ENCODE results near the gene DHX34. TPM values are rescaled to one million over a fixed set of nuclear protein-coding genes. Genes with fewer than 3 reads are reported as not detected.
"Not testable (repeated sequence)": the region's sequence is repeated elsewhere in the genome, so short reads cannot be mapped to it uniquely, and the experiment has no call there.

DHX34 gene
- total RNA-seq, 3 donors from 2014 or later = 6.2 to 20.6 (median 20.5) TPM

DNA sequence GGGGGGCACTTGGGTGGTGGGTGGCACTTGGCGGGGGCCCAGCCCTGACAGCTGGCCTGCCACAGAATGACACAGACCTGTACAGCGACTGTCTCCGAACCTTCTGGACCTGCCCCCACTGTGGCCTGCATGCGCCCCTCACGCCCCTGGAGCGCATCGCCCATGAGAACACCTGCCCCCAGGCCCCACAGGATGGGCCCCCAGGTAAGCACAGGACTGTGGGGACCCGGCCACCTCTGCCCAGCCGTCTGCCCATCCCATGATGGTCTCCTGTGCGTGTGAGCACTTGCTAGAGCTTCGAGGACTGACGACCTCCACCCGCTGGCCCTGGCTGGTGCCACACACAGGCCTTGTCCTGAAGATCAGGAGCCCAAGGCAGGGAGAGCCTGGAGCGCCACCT lies 32.0 kb downstream of the DHX34 start:
- no peaks in the 10 kb centered on the region for H3K4me1 ChIP-seq
- intact Hi-C loops (cut with DNase I; ENCODE audit: low total_unique reads) = no loop called here
- no peak overlapping the region for H3K27ac ChIP-seq
- no peaks in the 10 kb centered on the region for H3K9me3 ChIP-seq
- H3K27me3 ChIP-seq = no peaks in the 10 kb centered on the region
- peaks cover 5% of the 10 kb centered on the region for H3K36me3 ChIP-seq
- H3K4me3 ChIP-seq = no peak overlapping the region
- no peak for TF ChIP-seq POLR2AphosphoS5 (IDR thresholded peaks at IDR 0.05)
- no peak for TF ChIP-seq POLR2A (IDR thresholded peaks at IDR 0.05)
- TF ChIP-seq, protein P1, sequence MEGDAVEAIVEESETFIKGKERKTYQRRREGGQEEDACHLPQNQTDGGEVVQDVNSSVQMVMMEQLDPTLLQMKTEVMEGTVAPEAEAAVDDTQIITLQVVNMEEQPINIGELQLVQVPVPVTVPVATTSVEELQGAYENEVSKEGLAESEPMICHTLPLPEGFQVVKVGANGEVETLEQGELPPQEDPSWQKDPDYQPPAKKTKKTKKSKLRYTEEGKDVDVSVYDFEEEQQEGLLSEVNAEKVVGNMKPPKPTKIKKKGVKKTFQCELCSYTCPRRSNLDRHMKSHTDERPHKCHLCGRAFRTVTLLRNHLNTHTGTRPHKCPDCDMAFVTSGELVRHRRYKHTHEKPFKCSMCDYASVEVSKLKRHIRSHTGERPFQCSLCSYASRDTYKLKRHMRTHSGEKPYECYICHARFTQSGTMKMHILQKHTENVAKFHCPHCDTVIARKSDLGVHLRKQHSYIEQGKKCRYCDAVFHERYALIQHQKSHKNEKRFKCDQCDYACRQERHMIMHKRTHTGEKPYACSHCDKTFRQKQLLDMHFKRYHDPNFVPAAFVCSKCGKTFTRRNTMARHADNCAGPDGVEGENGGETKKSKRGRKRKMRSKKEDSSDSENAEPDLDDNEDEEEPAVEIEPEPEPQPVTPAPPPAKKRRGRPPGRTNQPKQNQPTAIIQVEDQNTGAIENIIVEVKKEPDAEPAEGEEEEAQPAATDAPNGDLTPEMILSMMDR (IDR thresholded peaks at IDR 0.05) = no peak
- DNase-seq (ENCODE audit: low spot score in 2 of 2) = no peak

DNA sequence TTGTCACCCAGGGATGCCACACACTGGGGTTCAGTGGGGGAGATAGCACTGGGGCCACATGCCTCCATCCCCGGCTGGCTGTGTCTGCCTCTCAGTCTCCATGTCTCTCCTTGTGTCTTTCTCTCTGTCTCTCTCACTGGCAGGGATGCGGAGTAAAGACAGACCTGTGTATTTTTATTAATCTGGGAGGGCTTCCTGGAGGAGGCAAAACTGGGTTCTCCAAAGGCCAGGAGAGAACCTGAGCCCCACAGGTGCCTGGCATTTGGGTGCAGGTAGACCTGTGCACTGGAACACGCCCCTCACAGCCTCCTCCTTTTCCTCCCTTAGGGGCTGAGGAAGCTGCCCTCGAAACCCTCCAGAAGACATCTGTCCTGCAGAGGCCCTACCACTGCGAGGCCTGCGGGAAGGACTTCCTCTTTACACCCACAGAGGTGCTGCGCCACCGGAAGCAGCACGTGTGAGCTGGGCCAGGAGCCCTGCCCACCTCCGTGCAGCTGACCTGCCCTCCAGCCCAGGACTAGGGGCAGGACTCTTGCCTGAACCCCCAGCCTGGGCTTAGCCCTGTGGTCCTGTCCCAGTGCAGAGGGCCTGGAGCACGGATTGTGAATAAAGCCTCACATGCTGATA lies 32.7 kb downstream of the DHX34 start:
- H3K27me3 ChIP-seq = no peaks in the 10 kb centered on the region
- DNase-seq (ENCODE audit: low spot score in 2 of 2) = no peak
- no peak overlapping the region for H3K27ac ChIP-seq
- intact Hi-C loops (cut with DNase I; ENCODE audit: low total_unique reads) = loop anchor here (2.0 kb wide), 1 partner anchor 71 kb away; no protein-coding TSS in a partner anchor
- no peaks in the 10 kb centered on the region for H3K4me1 ChIP-seq
- peaks cover under 1% of the 10 kb centered on the region for H3K36me3 ChIP-seq
- no peaks in the 10 kb centered on the region for H3K9me3 ChIP-seq
- TF ChIP-seq POLR2A (IDR thresholded peaks at IDR 0.05) (no peak), POLR2AphosphoS5 (IDR thresholded peaks at IDR 0.05) (no peak)
- TF ChIP-seq, protein P1 (IDR thresholded peaks at IDR 0.05) = no peak
- H3K4me3 ChIP-seq = no peak overlapping the region

DNA sequence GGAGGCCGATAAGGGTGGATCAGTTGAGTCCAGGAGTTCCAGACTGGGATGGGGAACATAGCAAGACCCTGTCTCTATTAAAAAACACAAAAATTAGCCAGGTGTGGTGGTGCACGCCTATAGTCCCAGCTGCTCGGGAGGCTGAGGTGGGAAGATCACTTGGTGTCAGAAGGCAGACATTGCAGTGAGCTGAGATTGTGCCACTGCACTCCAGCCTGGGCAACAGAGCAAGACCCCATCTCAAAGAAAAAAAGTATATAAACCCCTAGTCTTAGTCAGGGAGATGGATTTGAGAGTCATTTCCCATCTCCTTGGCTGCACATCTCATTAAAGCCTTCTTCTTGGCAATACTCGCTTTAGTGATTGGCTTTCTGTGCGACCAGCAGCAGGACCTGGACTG lies 34.8 kb downstream of the DHX34 start:
- not testable (repeated sequence) for H3K27me3 ChIP-seq; H3K9me3 ChIP-seq; H3K4me3 ChIP-seq; H3K4me1 ChIP-seq; DNase-seq (ENCODE audit: low spot score in 2 of 2); H3K27ac ChIP-seq; H3K36me3 ChIP-seq
- intact Hi-C loops (cut with DNase I; ENCODE audit: low total_unique reads) = loop anchor here (2.0 kb wide), 1 partner anchor 73 kb away; no protein-coding TSS in a partner anchor

DNA sequence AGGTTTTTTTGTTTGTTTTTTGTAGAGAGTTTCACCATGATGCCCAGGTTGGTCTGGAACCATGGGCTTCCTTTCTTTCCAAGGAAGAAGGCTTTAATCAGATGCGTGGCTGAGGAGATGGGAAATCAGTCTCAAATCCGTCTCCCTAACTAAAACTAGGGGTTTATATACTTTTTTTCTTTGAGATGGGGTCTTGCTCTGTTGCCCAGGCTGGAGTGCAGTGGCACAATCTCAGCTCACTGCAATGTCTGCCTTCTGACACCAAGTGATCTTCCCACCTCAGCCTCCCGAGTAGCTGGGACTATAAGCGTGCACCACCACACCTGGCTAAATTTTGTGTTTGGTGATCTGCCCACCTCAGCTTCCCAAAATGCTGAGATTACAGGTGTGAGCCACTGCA lies 35.4 kb downstream of the DHX34 start:
- DNase-seq (ENCODE audit: low spot score in 2 of 2); H3K27ac ChIP-seq; intact Hi-C loops (cut with DNase I; ENCODE audit: low total_unique reads); H3K36me3 ChIP-seq; H3K4me1 ChIP-seq; H3K4me3 ChIP-seq; H3K27me3 ChIP-seq; H3K9me3 ChIP-seq: not testable (repeated sequence)

DNA sequence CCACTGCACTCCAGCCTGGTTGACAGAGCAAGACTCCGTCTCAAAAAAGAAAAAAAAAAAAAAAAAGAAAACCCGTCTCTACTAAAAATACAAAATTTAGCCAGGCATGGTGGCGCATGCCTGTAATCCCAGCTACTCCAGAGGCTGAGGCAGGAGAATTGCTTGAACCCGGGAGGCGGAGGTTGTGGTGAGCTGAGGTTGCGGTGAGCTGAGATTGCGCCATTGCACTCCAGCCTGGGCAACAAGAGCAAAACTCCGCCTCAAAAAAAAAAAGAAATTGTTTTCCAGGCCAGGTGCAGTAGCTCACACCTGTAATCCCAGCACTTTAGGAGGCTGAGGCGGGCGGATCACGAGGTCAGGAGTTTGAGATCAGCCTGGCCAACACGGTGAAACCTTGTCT lies 37.5 kb downstream of the DHX34 start:
- H3K36me3 ChIP-seq; DNase-seq (ENCODE audit: low spot score in 2 of 2); H3K4me1 ChIP-seq; intact Hi-C loops (cut with DNase I; ENCODE audit: low total_unique reads); H3K27ac ChIP-seq; H3K9me3 ChIP-seq; H3K27me3 ChIP-seq; H3K4me3 ChIP-seq: not testable (repeated sequence)

DNA sequence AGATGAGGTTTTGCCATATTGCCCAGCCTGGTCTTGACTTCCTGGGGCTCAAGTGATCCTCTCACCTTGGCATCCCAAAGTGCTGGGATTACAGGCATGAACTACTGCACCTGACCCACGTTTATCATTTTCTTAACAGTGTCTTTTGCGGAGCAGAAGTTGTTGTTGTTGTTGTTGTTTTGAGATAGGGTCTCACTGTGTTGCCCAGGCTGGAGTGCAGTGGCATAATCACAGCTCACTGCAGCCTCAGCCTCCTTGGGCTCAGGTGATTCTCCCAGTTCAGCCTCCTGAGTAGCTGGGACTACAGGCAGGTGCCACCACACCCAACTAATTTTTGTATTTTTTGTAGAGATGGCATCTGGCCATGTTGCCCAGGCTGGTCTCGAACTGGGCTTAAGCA lies 38.5 kb downstream of the DHX34 start:
- H3K4me3 ChIP-seq; H3K4me1 ChIP-seq; intact Hi-C loops (cut with DNase I; ENCODE audit: low total_unique reads); H3K9me3 ChIP-seq; H3K27ac ChIP-seq; H3K27me3 ChIP-seq; H3K36me3 ChIP-seq; DNase-seq (ENCODE audit: low spot score in 2 of 2): not testable (repeated sequence)

DNA sequence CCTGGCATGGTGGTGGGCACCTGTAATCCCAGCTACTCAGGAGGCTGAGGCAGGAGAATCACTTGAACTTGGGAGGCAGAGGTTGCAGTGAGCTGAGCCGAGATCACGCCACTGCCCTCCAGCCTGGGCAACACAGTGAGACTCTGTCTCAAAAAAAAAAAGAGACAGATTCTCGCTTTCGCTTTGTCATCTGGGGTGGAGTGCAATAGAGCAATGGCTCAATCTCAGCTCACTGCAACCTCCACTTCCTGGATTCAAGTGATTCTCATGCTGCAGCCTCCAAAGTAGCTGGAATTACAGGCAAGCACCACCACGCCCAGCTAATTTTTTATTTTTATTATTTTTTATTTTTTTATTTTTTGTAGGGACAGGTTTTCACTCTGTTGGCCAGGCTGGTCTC lies 39.6 kb downstream of the DHX34 start:
- intact Hi-C loops (cut with DNase I; ENCODE audit: low total_unique reads); H3K36me3 ChIP-seq; H3K27me3 ChIP-seq; H3K27ac ChIP-seq; DNase-seq (ENCODE audit: low spot score in 2 of 2); H3K9me3 ChIP-seq; H3K4me3 ChIP-seq; H3K4me1 ChIP-seq: not testable (repeated sequence)

DNA sequence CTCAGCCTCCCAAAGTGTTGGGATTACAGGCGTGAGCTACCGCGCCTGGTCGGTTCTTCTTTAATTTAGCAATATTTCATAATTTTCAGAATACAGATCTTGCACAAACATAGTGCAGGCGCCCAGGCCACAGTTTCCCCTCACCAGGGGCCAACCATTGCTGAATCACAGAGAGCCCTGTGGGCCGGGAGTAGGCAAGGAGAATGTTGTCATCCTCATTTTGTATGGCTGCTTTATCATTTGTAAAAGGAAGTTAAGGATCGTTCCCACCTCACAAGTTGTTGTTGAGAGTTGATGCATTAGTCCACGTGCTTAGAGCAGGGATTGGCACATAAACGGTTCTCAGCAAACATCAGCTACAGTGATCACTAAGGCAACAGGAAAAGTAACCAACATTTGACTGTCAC lies 40.0 kb downstream of the DHX34 start:
- TF ChIP-seq POLR2A (IDR thresholded peaks at IDR 0.05) (no peak), POLR2AphosphoS5 (IDR thresholded peaks at IDR 0.05) (no peak)
- TF ChIP-seq, protein P1 (IDR thresholded peaks at IDR 0.05) = no peak
- no peak for DNase-seq (ENCODE audit: low spot score in 2 of 2)
- H3K4me1 ChIP-seq = no peaks in the 10 kb centered on the region
- no peak overlapping the region for H3K27ac ChIP-seq
- no peaks in the 10 kb centered on the region for H3K27me3 ChIP-seq
- H3K4me3 ChIP-seq = no peak overlapping the region
- no peaks in the 10 kb centered on the region for H3K36me3 ChIP-seq
- intact Hi-C loops (cut with DNase I; ENCODE audit: low total_unique reads) = no loop called here
- no peaks in the 10 kb centered on the region for H3K9me3 ChIP-seq
